ENCODE results near the gene APC2. TPM values are rescaled to one million over a fixed set of nuclear protein-coding genes. Genes with fewer than 3 reads are reported as not detected.
"Not testable (repeated sequence)": the region's sequence is repeated elsewhere in the genome, so short reads cannot be mapped to it uniquely, and the experiment has no call there.

The APC2 gene
- total and polyA plus RNA-seq, 8 donors, result 0.06 to 1.4 (median 0.68) TPM

GRCh38 chr19:1417681-1418495, 32.0 kb upstream of the APC2 start:
- no peaks in the 10 kb centered on the region for H3K9me3 ChIP-seq
- no peak for TF ChIP-seq CTCF (IDR thresholded peaks at IDR 0.05)
- H3K27ac ChIP-seq, result no peak overlapping the region
- H3K4me3 ChIP-seq, result no peak overlapping the region
- no peaks in the 10 kb centered on the region for H3K27me3 ChIP-seq
- intact Hi-C loops (cut with DNase I), result no loop called here
- DNase-seq (no peak), ATAC-seq (no peak)
- H3K4me1 ChIP-seq, result peaks cover 29 to 53% of the 10 kb centered on the region in 2 donors
- peaks cover 6 to 67% of the 10 kb centered on the region in 2 donors for H3K36me3 ChIP-seq

GRCh38 chr19:1418496-1418775, 31.5 kb upstream of the APC2 start:
- Histone ChIP-seq H3K9me3 (no peaks in the 10 kb centered on the region), H3K4me1 (peaks cover 29 to 48% of the 10 kb centered on the region in 2 donors), H3K27ac (no peak overlapping the region), H3K4me3 (no peak overlapping the region), H3K36me3 (peaks cover 2 to 67% of the 10 kb centered on the region in 2 donors), H3K27me3 (no peaks in the 10 kb centered on the region)
- no peak for TF ChIP-seq CTCF (IDR thresholded peaks at IDR 0.05)
- intact Hi-C loops (cut with DNase I), result no loop called here
- no peak for ATAC-seq
- DNase-seq, result no peak

GRCh38 chr19:1418951-1419738, 30.8 kb upstream of the APC2 start:
- H3K27me3 ChIP-seq, result no peaks in the 10 kb centered on the region
- H3K4me1 ChIP-seq, result peaks cover 29 to 46% of the 10 kb centered on the region in 2 donors
- H3K36me3 ChIP-seq, result peaks cover 0 to 69% of the 10 kb centered on the region in 2 donors
- TF ChIP-seq CTCF (IDR thresholded peaks at IDR 0.05), result no peak
- DNase-seq (peak in 1 of 4 donors; percentile 63), ATAC-seq (no peak)
- H3K27ac ChIP-seq, result no peak overlapping the region
- no peak overlapping the region for H3K4me3 ChIP-seq
- intact Hi-C loops (cut with DNase I), result no loop called here
- H3K9me3 ChIP-seq, result no peaks in the 10 kb centered on the region

- H3K9me3 ChIP-seq; H3K27ac ChIP-seq; H3K27me3 ChIP-seq; ATAC-seq; intact Hi-C loops (cut with DNase I); DNase-seq; H3K4me3 ChIP-seq: not testable (repeated sequence)
- H3K36me3 ChIP-seq, result peaks cover 0 to 76% of the 10 kb centered on the region in 2 donors
- peaks cover 22 to 36% of the 10 kb centered on the region in 2 donors for H3K4me1 ChIP-seq
These were observed 29.8 kb upstream of the APC2 start for GRCh38 chr19:1420085-1420484.

GRCh38 chr19:1420590-1420989, 29.3 kb upstream of the APC2 start:
- ATAC-seq, result no peak
- Histone ChIP-seq H3K9me3 (no peaks in the 10 kb centered on the region), H3K4me1 (peaks cover 22 to 33% of the 10 kb centered on the region in 2 donors), H3K27me3 (no peaks in the 10 kb centered on the region), H3K36me3 (peaks cover 0 to 81% of the 10 kb centered on the region in 2 donors), H3K4me3 (no peak overlapping the region), H3K27ac (no peak overlapping the region)
- no peak for TF ChIP-seq CTCF (IDR thresholded peaks at IDR 0.05)
- no peak for DNase-seq
- intact Hi-C loops (cut with DNase I), result no loop called here
